Fibroblast of the conjunctiva (primary cell): ENCODE results near the gene PPP1R37.
"Not testable (repeated sequence)": the region's sequence is repeated elsewhere in the genome, so short reads cannot be mapped to it uniquely, and the experiment has no call there.

Source experiments
- DNase-seq: peaks from one replicate; pipeline ENCODE4 v3.0.0-alpha.2; 2010; ENCODE audit warnings: low read depth

The PPP1R37 gene

DNA sequence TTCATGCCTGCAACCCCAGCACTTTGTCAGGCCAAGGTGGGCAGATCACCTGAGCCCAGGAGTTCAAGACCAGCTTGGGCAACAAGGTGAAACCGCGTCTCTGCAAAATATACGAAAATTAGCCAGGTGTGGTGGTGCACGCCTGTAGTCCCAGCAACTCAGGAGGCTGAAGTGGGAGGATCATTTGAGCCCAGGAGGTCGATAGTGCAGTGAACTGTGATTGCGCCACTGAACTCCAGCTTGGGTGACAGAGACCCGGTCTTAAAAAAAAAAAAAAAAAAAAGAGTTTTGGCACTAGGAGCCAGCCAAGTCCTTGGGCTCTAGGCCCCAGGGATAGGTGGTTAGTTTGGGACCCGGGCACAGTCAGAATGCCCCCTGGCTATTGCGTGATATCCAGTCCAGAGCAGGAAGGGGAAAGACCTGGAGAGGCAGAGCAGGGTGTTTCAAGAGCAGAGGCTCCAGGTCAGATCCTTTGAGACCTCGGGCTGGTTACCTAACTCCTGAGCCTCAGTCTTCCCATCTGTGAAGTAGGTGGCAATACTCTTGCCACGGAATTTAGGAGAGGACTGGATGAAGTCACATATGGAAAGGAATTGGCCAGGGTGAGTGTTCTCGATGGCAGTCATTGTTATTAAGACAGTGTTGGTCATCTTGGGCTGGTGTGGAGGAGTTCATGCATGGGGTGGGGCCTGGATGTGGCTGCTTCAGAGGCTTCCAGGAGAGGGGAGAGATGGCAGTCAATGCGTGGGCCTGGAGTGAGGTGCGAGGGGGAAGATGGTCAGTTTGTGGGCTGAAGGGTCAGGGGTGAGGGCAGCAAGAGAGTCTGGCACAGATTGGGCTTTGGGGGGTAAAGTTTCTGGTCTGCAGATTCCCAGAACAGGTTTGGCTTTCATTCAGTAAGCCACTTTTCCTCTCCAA is 2.8 kb downstream of the PPP1R37 start:
- no peak for DNase-seq

DNA sequence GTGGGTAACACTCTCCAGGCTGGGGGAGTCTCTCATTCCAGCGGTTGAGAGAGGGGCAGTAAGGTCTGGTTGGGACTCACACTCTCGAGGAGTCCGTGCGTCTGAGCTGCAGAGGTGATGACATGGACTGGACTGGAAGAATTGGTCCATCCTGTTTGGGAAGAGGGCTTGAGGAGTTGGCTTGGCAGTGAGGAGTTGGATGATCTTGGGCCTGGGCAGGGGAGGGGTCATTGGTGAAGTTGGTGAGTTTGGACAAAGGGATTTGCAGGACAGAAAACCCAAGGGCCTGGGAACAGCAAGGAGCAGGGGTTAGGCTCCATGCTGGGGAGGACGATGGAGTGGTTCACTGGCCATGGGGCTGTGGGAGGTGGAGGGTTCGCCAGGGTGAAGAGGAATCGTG is 3.7 kb downstream of the PPP1R37 start:
- DNase-seq: no peak

DNA sequence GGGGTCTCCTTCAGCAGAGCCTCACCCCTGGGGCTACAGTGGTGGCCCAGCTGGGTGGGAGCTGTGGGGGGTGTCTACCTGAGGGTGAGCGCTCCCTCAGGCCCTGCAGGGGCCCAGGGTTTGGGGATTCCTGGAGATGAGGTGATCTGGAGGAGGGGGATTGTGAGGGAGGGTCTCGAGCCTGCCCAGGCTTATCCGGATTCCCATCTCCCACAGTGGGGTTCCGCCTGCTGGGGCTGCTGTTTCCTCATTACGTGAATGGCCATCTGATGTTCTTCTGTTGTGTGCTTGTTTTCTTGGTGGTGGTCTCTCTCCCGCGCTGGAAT is 4.4 kb downstream of the PPP1R37 start:
- DNase-seq: no peak

DNA sequence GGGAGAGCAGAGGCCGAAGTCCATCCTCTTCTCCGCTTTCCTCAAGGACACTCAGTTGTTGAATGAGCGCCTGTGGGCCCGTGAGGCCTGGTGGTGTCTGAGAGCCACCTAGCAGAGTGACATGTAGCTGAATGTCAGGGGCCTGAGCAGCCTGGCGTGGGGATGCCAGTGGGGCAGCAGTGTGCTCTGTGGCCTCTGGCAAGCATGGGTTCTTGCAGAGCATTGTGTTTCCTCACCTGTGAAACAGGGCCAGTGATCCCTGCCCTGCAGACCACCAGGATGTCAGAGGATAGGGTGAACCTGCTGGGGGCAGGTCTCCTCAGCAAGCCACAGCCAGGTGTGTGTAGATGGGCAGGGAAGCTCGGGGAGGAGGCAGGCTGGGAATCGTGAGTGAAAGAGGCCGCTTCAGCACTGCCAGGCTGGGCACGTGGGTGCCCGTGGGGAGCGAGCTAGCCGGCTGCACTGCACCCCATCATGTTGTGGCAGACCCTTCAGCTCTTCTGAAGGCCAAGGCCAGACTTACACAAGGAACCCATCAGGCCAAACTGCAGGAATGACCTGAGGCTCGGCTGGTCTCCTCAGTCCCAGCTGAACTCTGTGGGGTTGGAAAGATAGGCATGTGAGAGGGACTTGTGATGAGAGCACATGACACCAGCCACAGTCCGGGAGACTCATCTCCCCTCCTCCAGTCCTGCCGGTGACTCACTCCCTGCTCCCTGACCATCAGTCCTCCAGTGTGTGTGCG is 5.0 kb downstream of the PPP1R37 start:
- peak; percentile 85 for DNase-seq

DNA sequence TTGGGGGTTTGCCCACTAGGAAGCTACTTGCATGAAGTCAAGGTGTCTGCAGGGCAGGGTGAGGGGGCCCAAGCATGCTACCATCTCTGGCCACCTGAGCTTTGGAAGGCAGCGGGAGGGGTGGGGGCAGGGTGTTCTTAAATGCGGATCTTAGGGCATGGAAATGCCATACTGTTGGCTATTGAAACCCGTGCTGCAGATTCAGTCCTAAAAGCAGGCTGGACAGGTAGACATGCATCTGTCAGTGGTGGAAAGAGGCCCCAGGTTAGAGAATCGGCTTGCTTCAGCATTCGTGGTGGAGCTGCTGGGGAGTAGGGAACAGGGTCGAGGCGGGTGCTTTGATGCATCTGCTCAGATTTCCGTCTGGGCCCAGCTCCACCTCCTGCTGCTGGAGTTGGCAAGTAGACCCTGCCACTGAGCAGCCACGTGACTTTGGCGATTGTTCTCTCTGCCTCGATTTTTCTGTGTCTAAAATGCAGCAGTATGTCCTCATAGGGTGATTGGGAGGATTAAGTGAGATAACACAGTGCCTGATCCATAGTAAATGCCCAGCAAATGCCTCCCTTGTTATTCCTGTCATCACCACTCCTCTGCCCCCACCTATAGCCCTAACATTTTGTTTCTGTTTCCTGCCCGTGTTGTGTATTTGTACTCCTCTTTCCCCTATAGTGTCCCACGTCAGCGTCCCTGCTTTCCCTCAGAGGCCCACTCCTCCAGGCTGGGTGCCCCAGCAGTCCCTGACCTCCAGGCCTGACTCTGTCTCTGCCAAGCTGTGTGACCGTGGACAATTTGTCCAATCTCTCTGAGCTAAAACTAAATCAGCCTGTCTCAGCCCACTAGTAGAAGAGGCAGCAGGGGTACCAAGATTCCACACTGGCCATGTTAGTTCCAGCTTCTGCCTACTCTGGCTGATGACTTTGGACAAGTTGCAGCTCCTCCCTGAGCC is 5.8 kb downstream of the PPP1R37 start:
- peak; percentile 24 for DNase-seq

DNA sequence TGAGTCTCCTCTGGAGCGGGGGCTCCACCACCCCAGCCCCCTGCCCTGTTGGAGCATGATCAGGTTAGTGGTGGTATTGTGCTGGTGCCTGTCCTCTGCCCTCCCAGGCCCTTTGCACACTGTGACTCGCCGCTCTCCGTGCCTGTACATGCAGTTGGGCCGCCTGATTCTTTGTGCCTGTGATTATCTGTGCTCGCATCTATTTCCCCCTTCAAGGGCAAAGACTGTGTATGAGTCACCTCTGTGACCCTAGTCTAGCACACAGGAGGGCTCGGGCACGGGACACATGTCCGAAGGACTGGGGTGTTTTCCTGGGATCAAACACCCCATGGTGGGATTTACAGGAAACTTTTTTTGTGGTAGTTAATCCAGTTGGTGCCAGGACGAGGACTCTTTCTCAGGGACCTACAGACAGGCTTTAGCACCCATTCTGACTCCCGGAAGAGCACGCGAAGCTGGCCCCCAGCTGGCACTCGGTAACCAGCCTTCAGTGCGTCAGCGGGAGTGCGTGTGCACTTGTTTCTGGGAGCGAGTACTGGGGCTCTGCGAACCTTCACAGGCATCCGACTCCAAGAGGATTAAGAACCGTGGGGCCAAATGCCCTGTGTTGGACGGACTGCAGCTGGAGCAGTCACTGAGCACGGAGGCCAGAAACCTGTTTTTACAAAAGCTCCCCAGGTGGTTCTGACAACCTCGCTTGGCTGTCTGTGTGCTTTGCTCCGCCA is 6.7 kb downstream of the PPP1R37 start:
- DNase-seq: no peak

DNA sequence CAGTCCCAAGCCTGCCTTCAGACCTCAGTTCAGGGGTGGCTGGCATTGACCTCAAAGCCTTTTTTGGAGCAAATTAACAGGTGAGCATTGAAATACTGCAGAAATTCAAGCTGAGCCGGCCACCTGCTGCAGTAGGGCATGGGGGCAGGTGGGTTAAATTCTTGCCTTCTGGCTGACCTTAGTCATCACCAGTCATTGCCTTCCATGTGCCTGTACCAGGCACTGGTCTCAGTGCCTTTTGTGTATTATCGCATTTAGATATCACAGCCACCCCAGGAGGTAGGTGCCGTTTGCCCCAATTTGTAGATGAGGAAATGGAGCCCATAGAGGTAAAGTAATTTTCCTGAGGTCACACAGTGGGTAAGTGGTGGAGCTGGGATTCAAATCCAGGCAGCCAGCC is 7.2 kb downstream of the PPP1R37 start:
- DNase-seq: no peak

DNA sequence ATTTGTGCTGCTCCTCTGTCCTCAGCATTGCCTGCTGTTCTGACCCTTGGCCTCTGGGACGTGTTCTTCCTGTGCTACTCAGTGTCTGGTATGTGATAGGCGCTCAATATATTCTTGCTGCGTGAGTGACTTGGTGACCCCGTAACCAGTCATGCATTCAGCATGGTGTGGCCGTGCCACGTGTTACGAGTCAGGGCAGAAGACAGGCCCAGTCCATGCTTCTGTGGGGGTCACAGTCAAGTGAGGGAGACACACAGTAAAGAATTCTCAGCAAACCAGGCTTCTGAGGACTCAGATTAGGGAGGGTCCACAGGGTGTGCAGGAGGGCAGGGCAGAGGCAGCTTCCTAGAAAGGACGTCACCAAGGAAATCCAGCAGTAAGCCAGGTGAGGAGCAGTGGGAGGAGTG is 7.9 kb downstream of the PPP1R37 start:
- DNase-seq: no peak

DNA sequence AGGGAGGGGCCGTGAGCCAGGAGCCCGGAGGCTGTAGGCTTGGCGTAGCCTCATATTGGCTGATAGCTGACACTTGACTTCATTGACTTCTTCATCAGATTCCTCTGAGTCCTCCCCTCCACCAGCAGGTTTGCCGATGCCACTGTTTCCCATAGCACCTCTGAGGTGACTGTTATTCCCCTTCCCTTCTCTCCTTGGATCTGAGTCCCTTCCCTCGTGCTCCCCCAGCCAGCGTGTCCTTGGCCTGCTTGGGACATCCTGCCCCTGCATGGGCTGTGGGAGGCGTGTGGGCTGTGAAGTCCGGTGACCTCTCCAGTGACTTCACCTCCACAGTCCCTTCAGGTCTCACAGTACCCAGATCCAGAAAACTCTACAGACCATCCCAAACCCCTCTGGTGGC is 8.8 kb downstream of the PPP1R37 start:
- DNase-seq: no peak

DNA sequence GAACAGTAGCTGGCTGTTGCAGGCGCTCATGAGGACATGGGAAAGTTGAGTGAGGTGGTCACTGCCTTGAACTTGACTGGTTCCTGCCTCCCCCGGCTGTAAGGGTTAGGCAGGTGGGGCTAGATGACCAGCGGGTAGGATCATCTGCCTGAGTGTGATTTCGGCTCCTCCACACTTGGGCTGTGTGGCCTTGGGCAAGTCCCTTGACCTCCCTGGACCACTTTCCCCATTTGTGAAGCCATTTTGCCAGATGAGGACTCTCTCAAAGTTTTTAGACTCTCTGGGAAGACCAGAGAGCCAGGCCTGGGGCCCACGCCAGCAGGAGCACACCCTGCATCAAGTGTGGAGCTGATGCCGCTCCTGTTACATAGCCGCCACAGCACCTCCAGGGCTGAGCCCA is 9.5 kb downstream of the PPP1R37 start:
- no peak for DNase-seq

DNA sequence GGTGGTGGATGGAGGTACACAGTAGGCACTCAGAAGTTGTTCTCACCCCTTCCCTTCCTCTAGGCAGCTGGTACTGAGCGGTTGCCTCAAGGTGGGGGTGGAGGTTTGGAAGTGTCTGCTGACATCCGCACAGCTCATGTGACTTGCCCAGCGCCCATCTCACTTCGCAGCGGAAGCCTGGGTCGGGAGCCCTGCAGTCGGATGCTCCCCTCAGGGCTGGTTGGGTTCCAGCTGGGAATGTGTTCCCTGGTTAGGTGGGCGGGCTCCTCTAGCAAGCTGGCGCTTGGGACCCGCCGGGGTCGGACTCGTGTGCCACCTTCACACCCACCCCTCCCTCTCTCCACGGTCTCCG is 10.2 kb downstream of the PPP1R37 start:
- no peak for DNase-seq

DNA sequence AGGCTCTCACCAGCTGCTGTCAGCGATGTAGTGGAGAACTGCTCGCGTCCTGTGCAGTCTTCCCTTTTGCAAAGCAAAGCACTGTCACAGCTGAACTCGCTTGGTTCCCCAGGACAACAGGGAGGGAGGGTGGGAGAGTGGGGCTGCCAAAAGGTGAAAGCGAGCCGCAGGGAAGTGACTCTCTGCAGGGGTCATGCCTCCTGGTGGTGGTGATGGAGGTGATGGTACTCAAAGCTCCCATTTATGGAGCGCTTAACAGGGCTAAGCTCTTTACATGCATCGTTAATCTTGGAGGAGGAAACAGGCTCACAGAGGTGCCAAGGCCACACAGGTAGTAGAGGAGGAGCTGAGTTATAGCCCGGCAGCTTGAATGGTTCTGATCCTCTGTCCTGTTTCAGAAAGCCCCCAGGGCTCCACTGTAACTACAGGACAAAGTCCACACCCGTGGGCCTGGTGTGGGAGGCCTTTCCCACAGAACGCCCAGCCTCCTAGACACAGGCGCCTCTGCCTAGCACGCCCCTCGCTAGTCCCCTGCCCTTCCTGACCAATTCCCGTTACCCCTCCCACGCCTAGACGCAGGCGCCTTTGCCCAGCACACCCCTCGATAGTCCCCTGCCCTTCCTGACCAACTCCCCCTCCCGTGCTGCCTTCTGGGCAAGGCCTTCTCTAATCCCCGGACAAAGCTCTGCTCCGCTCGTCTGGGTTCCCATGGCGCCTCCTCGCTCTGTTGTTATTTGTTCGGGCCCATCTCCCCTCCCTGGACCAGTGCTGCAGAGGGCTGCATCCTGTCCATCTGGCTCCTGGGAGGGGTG is 10.7 kb downstream of the PPP1R37 start:
- no peak for DNase-seq

DNA sequence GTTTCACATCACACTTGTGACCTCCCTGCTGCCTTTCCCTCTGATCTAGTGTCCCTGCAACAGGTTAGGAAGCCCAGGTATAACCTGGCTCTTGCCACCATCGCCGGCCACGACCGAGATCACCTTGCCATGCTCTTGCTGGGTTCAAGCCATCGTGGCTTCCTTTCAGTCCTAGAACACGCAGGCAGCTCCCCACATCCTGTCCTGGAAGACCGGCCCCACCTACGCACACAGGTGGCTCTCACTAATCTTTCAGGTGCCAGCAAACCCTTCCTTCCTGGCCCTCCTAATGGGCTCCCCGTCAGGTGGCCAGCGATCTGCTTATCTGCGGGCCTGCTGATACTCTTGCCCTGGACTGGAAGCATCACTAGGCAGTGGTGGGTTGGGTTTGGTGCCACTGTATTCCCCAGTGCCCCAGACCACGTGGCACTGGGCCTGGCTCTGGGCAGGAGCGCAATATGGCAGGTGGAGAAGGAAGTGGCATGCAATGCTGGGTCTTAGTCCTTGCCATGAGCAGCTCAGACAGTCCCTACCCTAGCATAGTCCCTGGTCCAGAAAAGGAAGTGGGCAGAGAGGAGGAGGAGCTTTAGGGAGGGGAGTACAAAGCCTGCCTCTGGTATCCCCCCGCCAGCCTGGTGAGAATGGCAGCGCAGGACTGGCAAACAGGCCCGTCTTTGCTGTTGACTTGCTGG is 11.8 kb downstream of the PPP1R37 start:
- DNase-seq: no peak

DNA sequence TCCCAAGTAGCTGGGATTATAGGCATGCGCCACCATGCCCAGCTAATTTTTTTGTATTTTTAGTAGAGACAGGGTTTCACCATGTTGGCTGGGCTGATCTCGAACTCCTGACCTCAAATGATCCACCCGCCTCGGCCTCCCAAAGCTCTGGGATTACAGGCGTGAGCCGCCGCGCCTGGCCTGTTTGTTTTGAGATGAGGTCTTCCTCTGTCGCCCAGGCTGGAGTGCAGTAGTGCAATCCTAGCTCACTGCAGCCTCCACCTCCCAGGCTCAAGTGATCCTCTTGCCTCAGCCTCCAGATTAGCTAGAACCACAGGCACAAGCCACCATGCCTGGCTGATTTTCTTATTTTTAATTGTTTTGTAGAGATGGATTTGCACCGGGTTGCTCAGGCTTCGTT is 13.4 kb downstream of the PPP1R37 start:
- not testable (repeated sequence) for DNase-seq

DNA sequence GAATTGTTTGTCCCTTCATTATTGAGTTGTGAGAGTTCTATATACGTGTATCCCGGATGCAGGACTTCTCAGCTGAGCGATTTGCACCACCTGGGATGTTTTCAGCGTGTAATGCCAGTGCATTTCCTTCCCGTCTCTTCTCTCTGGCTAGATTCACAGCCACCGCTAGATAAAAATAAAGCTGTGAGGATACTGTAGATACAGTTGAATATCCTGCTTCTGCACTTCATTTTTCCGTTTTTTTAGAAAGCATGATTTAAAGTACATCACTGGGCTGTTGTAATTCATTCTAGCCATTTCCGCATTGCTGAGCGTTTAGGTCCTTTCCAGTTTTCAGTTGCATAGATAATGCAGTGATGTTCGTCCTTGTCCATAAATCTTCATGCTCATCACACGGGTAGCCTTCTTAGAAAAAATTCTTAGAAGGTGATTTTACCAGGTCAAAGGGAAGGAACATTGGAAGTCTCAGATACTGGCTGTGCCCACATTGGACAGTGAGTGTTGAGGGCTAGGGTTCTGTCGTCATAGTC is 14.7 kb downstream of the PPP1R37 start:
- DNase-seq: no peak

DNA sequence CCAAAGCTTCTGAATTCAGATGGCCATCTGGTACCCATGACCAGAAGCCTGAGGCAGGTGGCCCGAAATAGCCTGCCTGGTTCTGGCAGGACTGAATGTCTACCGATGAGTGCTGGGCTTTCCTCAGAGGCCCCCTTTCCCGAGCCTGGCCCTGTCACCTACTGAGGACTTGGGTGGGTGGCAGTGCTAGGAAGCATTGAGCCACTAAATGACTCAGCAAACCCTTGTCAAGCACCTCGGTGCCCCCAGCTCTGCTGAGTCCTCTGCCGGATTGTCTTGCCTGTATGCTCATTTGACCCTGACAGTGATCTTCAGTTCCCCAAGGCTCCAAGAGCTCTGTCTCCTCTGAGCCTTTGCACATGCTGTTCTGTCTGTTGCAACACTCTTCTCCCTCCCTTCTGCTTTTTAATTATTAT is 17.9 kb downstream of the PPP1R37 start:
- DNase-seq: no peak

DNA sequence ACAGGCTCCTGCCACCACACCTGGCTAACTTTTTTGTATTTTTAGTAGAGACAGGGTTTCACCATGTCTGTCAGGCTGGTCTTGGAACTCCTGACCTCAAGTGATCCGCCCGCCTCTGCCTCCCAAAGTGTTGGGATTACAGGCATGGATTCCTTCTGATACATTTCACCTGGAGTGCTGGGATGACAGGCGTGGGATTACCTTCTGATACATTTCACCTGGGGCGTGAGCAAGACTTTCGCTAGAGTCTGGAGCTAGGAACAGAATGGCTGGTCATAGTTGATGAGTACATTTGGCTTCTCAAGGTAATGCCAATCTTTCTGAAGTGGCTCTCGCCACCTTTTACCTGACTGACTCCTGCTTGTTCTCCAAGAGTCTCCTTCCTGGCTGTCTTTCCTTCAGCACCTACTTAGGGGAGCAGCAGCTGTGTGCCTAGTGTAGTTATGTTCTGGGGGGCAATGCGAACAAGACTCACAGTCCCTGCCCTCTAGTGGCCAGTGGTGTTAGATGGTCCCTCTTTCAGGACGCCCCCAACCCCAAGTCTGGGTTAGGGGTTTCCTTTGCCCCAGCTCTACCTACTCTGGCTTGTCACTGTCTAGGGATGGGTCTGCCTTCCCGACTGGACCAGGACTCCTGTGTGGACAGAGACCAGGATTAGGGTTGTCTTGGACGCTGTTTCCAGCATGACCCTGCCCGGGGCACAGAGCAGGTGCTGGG is 19.3 kb downstream of the PPP1R37 start:
- no peak for DNase-seq

DNA sequence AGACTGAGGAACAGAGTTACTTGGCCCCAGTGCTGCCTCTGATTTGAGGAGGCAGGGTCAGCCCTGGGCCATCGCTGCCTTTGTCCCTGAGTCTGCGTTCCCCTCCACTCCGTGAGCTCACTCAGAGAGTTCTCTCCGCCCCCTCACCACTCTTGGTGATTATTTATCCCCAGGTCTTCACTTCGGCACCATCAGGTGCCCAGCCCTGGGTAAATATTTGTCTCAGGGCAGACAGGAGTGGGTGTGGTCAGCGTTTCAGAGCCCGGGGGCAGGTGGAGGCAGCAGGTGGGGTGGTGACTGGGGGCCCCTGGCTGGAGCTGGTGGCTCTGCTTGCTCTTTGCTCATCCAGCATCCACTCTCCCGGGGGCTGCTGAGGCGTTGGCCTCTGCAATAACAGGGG is 20.6 kb downstream of the PPP1R37 start:
- DNase-seq: no peak

DNA sequence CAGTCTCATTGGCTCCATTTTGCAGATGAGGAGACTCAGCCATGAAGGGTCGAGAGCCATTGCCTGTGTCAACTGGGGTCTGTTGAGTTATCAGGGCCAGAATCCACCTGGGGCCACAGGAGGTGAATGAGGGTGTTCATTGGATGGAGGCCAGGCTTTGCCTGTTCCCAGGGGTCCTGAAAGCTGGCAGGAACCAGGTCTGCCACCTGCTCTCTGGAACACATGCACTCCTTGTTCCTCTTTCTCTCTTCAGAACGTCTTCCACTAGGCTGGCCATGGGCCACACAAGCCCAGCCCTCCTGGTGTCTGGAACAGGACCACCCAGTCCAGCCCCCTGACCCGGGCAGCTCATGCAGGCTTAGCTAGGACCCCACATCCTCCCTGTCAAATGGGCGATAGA is 21.1 kb downstream of the PPP1R37 start:
- no peak for DNase-seq
